NCI-H146 (cell line): ENCODE data around the gene XIRP2.

Experiments used
- DNase-seq: peaks from one replicate; lab custom pipeline; 2025; lab: John Stamatoyannopoulos, UW

XIRP2 gene

GRCh38 chr2:167292430-167293171 is 404.3 kb downstream of the XIRP2 start, which contains the start of gene B3GALT1:
B3GALT1 (plus strand) TSS chr2:167293001.
- peak; percentile 77 for DNase-seq

- peak; percentile 18 for DNase-seq
Measured at GRCh38 chr2:167293172-167293781, 405.0 kb downstream of the XIRP2 start.

DNA sequence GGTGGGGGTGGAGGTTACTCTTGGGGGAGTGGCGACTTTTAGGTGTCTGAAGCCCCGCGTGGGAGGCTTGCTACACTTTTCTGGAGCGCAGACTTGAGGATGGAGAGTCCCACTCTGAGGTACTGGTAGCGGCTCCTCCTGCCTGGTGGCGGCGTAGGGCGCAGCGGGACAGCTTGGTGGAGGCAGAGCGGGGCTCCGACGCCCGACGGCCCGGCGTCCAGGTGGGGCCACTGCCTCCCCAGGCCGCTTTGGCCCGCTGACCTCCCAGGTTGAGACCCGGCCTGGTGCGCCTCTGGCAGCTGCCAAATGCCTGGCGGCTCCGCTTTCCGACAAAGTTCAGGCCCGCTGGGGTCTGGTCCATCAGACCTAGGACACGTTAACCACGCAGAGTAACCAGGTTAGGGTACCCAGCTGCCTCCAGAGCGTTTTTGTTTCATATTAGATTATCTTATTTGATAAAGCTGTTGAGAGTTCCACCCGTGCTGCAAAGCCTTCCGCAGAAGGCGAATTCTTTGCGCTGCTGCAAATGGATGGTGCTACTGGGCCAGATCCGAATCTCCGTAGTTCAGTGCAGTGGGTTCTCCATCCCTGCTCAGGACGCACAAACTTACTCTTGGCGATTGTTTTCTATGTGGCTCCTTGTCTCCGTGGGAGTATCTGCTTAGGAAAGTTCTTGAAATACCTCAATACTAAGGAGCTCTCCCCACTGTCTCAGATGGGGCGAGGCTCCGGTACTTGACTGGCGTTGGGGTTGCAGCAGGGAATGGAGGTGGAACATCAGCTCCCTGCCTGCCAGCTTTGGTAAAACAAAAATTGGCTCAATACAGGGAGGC is 405.9 kb downstream of the XIRP2 start:
- peak; percentile 2 for DNase-seq

GRCh38 chr2:167294776-167295140 is 406.5 kb downstream of the XIRP2 start:
- DNase-seq: no peak

DNA sequence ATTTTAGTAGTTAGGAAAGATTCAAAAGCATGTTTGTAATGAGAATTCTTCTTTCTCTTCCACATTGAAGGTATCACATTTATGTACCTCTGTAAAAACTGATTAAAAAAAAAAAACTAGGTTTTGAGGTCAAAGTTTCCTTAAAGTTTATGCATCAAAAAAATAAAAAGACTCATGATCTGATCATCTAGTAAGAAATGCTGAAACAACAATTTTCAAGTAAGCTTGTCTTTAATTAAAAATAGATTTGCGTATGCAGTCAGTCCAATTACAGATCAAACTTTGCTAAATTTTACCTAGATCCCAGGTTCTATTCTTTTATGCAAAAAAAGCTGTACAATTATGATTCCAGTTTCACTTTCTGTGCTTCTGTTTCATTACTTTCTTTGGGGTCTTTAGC is 409.0 kb downstream of the XIRP2 start:
- DNase-seq: no peak

- DNase-seq: no peak
Measured at GRCh38 chr2:167298017-167298416, 409.7 kb downstream of the XIRP2 start.
